ENCODE data around the gene TENM3. TPM values are rescaled to one million over a fixed set of nuclear protein-coding genes. Genes with fewer than 3 reads are reported as not detected.

Gene TENM3
- total and polyA plus RNA-seq, 2 of the 8 experiments (the other 6 are each of a cell fraction or from before 2014, with no cell fraction given), result 36.9 to 69.3 TPM

DNA sequence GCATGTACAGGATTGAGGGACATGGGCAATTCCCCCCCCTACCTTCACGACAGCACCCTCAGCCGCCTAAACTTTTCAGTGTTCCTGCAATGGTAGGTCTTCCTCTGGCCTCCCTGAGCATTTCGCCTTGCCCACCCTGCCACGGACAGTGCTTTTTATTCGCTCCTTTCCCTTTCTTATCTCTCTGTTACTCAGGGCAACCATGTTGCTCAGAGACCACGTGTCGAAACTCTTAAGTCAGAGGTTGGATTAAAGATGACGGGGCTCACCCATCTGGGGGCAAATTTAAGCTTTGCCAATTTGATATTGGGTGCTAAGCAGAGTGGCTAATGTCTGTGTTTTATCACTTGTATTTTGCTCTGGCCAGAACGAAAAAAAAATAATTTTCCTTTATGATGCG lies 20.4 kb downstream of the TENM3 start:
- no peaks in the 10 kb centered on the region; a peak in 1 of 4 replicates for H3K79me2 ChIP-seq (ENCODE audit: control insufficient read depth in 1 of 2, insufficient read depth in 2 of 2, low read length in 2 of 2)
- H4K5ac ChIP-seq (ENCODE audit: insufficient read length, low read depth, low read length), result no peak overlapping the region
- H3K4me2 ChIP-seq (ENCODE audit: insufficient read depth in 1 of 2, low read depth in 2 of 2, low read length in 2 of 2), result no peak overlapping the region
- H4K91ac ChIP-seq (replicated peaks; ENCODE audit: insufficient read length, low read length), result no peak overlapping the region
- H3K18ac ChIP-seq (ENCODE audit: extremely low read depth, low read length), result no peak overlapping the region
- H2BK15ac ChIP-seq (ENCODE audit: low read length), result no peak overlapping the region
- no peak for FAIRE-seq
- H3K23ac ChIP-seq (ENCODE audit: insufficient read length), result no peak overlapping the region
- H3K14ac ChIP-seq (ENCODE audit: insufficient read length), result no peak overlapping the region
- no peaks in the 10 kb centered on the region for H4K20me1 ChIP-seq (replicated peaks in 1 of 2; ENCODE audit: control insufficient read depth in 1 of 2, insufficient read depth in 2 of 2, low read length in 2 of 2)
- no peak overlapping the region for H2BK12ac ChIP-seq (ENCODE audit: low read depth, low read length)
- WGBS, 2 experiments (ENCODE audit: extremely low coverage in 1 of 2, insufficient coverage in 1 of 2, insufficient read length in 1 of 2, insufficient replicate concordance in 2 of 2, low coverage in 1 of 2, low lambda C conversion rate in 2 of 2, missing lambda C conversion rate in 1 of 2), result 94% methylated on average over 10 of the region's 10 CpGs; no CpG with 5 or more reads in 1 of the 2 experiments
- no peak for TF ChIP-seq CTBP2 (IDR thresholded peaks at IDR 0.05; ENCODE audit: borderline replicate concordance, insufficient read depth, insufficient read length, low read length)
- no peak for TF ChIP-seq NANOG (IDR thresholded peaks at IDR 0.05; ENCODE audit: insufficient read depth, low read depth, low read length, poor library complexity, severe bottlenecking)
- TF ChIP-seq TCF12 (IDR thresholded peaks at IDR 0.05; ENCODE audit: low read depth, low read length), result no peak
- no peak for TF ChIP-seq TEAD4 (IDR thresholded peaks at IDR 0.05; ENCODE audit: low read depth, low read length)
- TF ChIP-seq POLR2A (IDR thresholded peaks at IDR 0.05; ENCODE audit: control extremely low read depth in 1 of 2, low read depth in 2 of 2, low read length in 2 of 2), result no peak
- no peak for TF ChIP-seq POU5F1 (IDR thresholded peaks at IDR 0.05; ENCODE audit: low read depth, low read length)
- TF ChIP-seq HDAC2 (IDR thresholded peaks at IDR 0.05; ENCODE audit: borderline replicate concordance in 1 of 2, low read depth in 2 of 2, low read length in 2 of 2), result no peak
- TF ChIP-seq JUND (IDR thresholded peaks at IDR 0.05; ENCODE audit: low read length), result no peak
- no peak overlapping the region for H3K27ac ChIP-seq (ENCODE audit: low read depth, low read length)
- no peak overlapping the region for H3K4ac ChIP-seq (replicated peaks; ENCODE audit: insufficient read length, low read depth, low read length)
- CTCF ChIA-PET (ENCODE audit: partially characterized antibody), result no interaction called here
- H4K8ac ChIP-seq (ENCODE audit: extremely low read depth, insufficient read depth, low read length), result no peak overlapping the region
- no peaks in the 10 kb centered on the region for H3K9me3 ChIP-seq (ENCODE audit: insufficient read depth in 2 of 2, low read depth in 1 of 2, low read length in 1 of 2)
- H3K4me1 ChIP-seq (replicated peaks in 1 of 4; ENCODE audit: control insufficient read depth in 3 of 4, insufficient read depth in 4 of 4, low read length in 3 of 4), result peaks cover 0 to 5% (median 1%) of the 10 kb centered on the region in 4 experiments; a peak in 2 of 7 replicates
- no peak overlapping the region for H3K56ac ChIP-seq (replicated peaks; ENCODE audit: insufficient read length, low read depth, low read length)
- H3K9ac ChIP-seq (replicated peaks in 1 of 4; ENCODE audit: extremely low read depth in 1 of 4, low read depth in 3 of 4, low read length in 3 of 4), result no peak overlapping the region
- no peaks in the 10 kb centered on the region for H3K27me3 ChIP-seq (replicated peaks in 1 of 4; ENCODE audit: control insufficient read depth in 3 of 4, extremely low read depth in 1 of 4, insufficient read depth in 3 of 4, low read length in 3 of 4)
- 0 out of 2 replicates have a peak overlapping the region, but pooled peaks have one; percentile 66 for H2BK20ac ChIP-seq (ENCODE audit: low read length)
- no peak overlapping the region for H2AK5ac ChIP-seq (ENCODE audit: low read depth, low read length)
- no peak overlapping the region for H2AFZ ChIP-seq (ENCODE audit: low read length)
- no peak overlapping the region for H2BK120ac ChIP-seq (replicated peaks; ENCODE audit: low read depth, low read length)
- DNase-seq (ENCODE audit: low read depth in 1 of 2, low spot score in 2 of 2), result no peak
- no peak overlapping the region for H2BK5ac ChIP-seq (ENCODE audit: low read depth, low read length)
- POLR2A ChIA-PET (ENCODE audit: partially characterized antibody), result no interaction called here
- no peak overlapping the region for H3K4me3 ChIP-seq (ENCODE audit: extremely low read depth in 1 of 4, insufficient read depth in 2 of 4, low read depth in 3 of 4, low read length in 4 of 4)
- H3K23me2 ChIP-seq (ENCODE audit: low read depth, low read length), result no peaks in the 10 kb centered on the region
- H3K36me3 ChIP-seq (ENCODE audit: control insufficient read depth in 2 of 4, insufficient read depth in 4 of 4, low read length in 3 of 4), result peaks cover 0 to 2% (median 0%) of the 10 kb centered on the region in 4 experiments; a peak in 1 of 8 replicates
- no peaks in the 10 kb centered on the region for H3K79me1 ChIP-seq (ENCODE audit: low read depth, low read length)
